H1 (cell line): ENCODE results near the gene PAOX.

Experiments
- BACH1 ChIP-seq: IDR thresholded peaks from 2 replicates; pipeline ENCODE4 v1.6.1; 2012; ENCODE audit warnings: low read length, improper control_type of control experiment
- CEBPB ChIP-seq: IDR thresholded peaks from 2 replicates; pipeline ENCODE4 v1.6.1; 2012; ENCODE audit warnings: low read depth, low read length
- CHD2 ChIP-seq: IDR thresholded peaks from 2 replicates; pipeline ENCODE4 v1.6.1; 2012; ENCODE audit warnings: low read length, improper control_type of control experiment
- EZH2 ChIP-seq: fragments of 200-600 bp; sonication (generic); IDR thresholded peaks from 2 replicates; pipeline ENCODE4 v1.7.1; 2012; ENCODE audit warnings: low read depth, mild to moderate bottlenecking, moderate library complexity, low read length, inconsistent platforms; ENCODE audit not compliant: severe bottlenecking
- FOSL1 ChIP-seq: IDR thresholded peaks from 2 replicates; pipeline ENCODE4 v1.6.1; 2011; ENCODE audit warnings: mild to moderate bottlenecking, low read depth, low read length, moderate library complexity; ENCODE audit not compliant: insufficient read depth
- POLR2A ChIP-seq, 2 experiments: IDR thresholded peaks; 1 replicate in 1 of 2; 2 replicates in 1 of 2; pipeline ENCODE4 v1.6.1; 2011; ENCODE audit warnings: low read depth in 2 of 2, low read length in 2 of 2, mild to moderate bottlenecking in 2 of 2; ENCODE audit errors: control extremely low read depth in 1 of 2
- RXRA ChIP-seq: IDR thresholded peaks from 2 replicates; pipeline ENCODE4 v1.6.1; 2011; ENCODE audit warnings: low read depth, mild to moderate bottlenecking, low read length, moderate library complexity; ENCODE audit not compliant: insufficient read depth
- SRF ChIP-seq: IDR thresholded peaks from 2 replicates; pipeline ENCODE4 v1.6.1; 2011; ENCODE audit warnings: mild to moderate bottlenecking, low read depth, low read length, moderate library complexity
- TEAD4 ChIP-seq: IDR thresholded peaks from 2 replicates; pipeline ENCODE4 v1.6.1; 2012; ENCODE audit warnings: low read depth, low read length, inconsistent platforms, mixed read lengths
- TF ChIP-seq, protein P1 (sequence below), 3 experiments: IDR thresholded peaks; 1 replicate in 2 of 3; 2 replicates in 1 of 3; pipeline versions ENCODE4 v1.5.1 to v1.6.1; 2011; ENCODE audit warnings: low read length in 3 of 3, mild to moderate bottlenecking in 3 of 3, inconsistent platforms in 2 of 3, low read depth in 1 of 3, moderate library complexity in 1 of 3; ENCODE audit not compliant: insufficient read depth in 1 of 3; ENCODE audit errors: control extremely low read depth in 1 of 3

- TF ChIP-seq, protein P1, sequence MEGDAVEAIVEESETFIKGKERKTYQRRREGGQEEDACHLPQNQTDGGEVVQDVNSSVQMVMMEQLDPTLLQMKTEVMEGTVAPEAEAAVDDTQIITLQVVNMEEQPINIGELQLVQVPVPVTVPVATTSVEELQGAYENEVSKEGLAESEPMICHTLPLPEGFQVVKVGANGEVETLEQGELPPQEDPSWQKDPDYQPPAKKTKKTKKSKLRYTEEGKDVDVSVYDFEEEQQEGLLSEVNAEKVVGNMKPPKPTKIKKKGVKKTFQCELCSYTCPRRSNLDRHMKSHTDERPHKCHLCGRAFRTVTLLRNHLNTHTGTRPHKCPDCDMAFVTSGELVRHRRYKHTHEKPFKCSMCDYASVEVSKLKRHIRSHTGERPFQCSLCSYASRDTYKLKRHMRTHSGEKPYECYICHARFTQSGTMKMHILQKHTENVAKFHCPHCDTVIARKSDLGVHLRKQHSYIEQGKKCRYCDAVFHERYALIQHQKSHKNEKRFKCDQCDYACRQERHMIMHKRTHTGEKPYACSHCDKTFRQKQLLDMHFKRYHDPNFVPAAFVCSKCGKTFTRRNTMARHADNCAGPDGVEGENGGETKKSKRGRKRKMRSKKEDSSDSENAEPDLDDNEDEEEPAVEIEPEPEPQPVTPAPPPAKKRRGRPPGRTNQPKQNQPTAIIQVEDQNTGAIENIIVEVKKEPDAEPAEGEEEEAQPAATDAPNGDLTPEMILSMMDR (IDR thresholded peaks at IDR 0.05; ENCODE audit: control extremely low read depth in 1 of 3, insufficient read depth in 1 of 3, low read depth in 1 of 3, low read length in 3 of 3), result no peak
- TF ChIP-seq FOSL1 (no peak), POLR2A (IDR thresholded peaks at IDR 0.05; ENCODE audit: control extremely low read depth in 1 of 2, low read depth in 2 of 2, low read length in 2 of 2) (no peak), RXRA (no peak), BACH1 (no peak), CEBPB (no peak), EZH2 (no peak), TEAD4 (no peak), SRF (no peak), CHD2 (no peak)
Observed at GRCh38 chr10:133388236-133388972, 9.3 kb downstream of the PAOX start.
